K562 (cell line): ENCODE measurements around the gene BCR. TPM values are rescaled to one million over a fixed set of nuclear protein-coding genes. Genes with fewer than 3 reads are reported as not detected.

Experiments
- ATAC-seq: fragments of 200-7000 bp; cut with Tn5 transposase; 3 replicates; pipeline ENCODE4 v1.9.1; 2020; ENCODE audit warnings: moderate library complexity
- BruUV-seq: library from RNA; stranded (reverse); fragments of 400-500 nt; replicated peaks from 2 replicates; lab custom pipeline; 2021; lab: Mats Ljungman, UMichigan
- CTCF ChIA-PET: fragments of 300-600 bp; formaldehyde crosslinking; extraction: SDS; loops from one replicate; lab custom pipeline; 2021; ENCODE audit warnings: low intra/inter-chr PET ratio; lab: Yijun Ruan, JAX
- POLR2A ChIA-PET: fragments of 300-600, 350-650 bp; sonication (Branson Sonifier 250); formaldehyde crosslinking; extraction: SDS; loops from one replicate; lab custom pipeline; 2021; ENCODE audit warnings: antibody characterized with exemption, inconsistent platforms; lab: Yijun Ruan, JAX
- DNase-seq, 4 experiments: peaks; one replicate each; pipeline versions ENCODE4 v3.0.0 to v3.0.0-alpha.2; 2011 to 2018; ENCODE audit warnings: low spot score in 3 of 4, mixed read lengths in 3 of 4; ENCODE audit errors: extremely low read depth in 1 of 4
- FAIRE-seq: peaks from 2 replicates; lab custom pipeline; 2011; peaks lifted over from hg19 to GRCh38; lab: Jason Lieb, UNC
- H2AFZ ChIP-seq: 2 replicates; pipeline ENCODE4 v1.6.0; 2011; ENCODE audit warnings: low read depth, low read length, control low read depth, inconsistent platforms
- H3K27ac ChIP-seq: fragments of 200-600 bp; 3 replicates; pipeline ENCODE4 v1.8.0; 2011; ENCODE audit warnings: low read depth, mild to moderate bottlenecking, control low read depth, inconsistent platforms, low read length, moderate library complexity, mixed read lengths; ENCODE audit errors: extremely low read depth
- H3K27me3 ChIP-seq, 2 experiments: fragments of 300-600 bp in 1 of 2; 2 replicates in 1 of 2; 3 replicates in 1 of 2; pipeline versions ENCODE4 v1.6.0 to v1.8.0; 2011; ENCODE audit warnings: inconsistent platforms in 2 of 2, low read length in 2 of 2, mild to moderate bottlenecking in 1 of 2, mixed read lengths in 1 of 2, moderate library complexity in 1 of 2; ENCODE audit not compliant: control insufficient read depth in 2 of 2, insufficient read depth in 2 of 2
- H3K36me3 ChIP-seq: fragments of 300-600 bp; 3 replicates; pipeline ENCODE4 v1.8.0; 2011; ENCODE audit warnings: mild to moderate bottlenecking, low read length, inconsistent platforms; ENCODE audit not compliant: control insufficient read depth, insufficient read depth
- H3K4me1 ChIP-seq, 2 experiments: fragments of 200-600 bp in 1 of 2; replicated peaks in 1 of 2; 2 replicates in 1 of 2; 3 replicates in 1 of 2; pipeline versions ENCODE4 v1.5.1 to v1.8.0; 2011; ENCODE audit warnings: inconsistent platforms in 2 of 2, low read length in 2 of 2, mild to moderate bottlenecking in 1 of 2, mixed read lengths in 1 of 2, moderate library complexity in 1 of 2; ENCODE audit not compliant: control insufficient read depth in 2 of 2, insufficient read depth in 2 of 2
- H3K4me2 ChIP-seq: 2 replicates; pipeline ENCODE4 v1.6.1; 2011; ENCODE audit warnings: low read length, control low read depth, inconsistent platforms, mixed read lengths; ENCODE audit not compliant: insufficient read depth
- H3K4me3 ChIP-seq: fragments of 200-600 bp; sonication (generic), shearing (Covaris generic); 2 replicates; pipeline ENCODE4 v1.5.1; 2016; ENCODE audit warnings: control low read depth, inconsistent platforms
- H3K79me2 ChIP-seq: fragments of 200-600 bp; 3 replicates; pipeline ENCODE4 v1.8.0; 2011; ENCODE audit warnings: low read length, inconsistent platforms; ENCODE audit not compliant: control insufficient read depth, insufficient read depth
- H3K9ac ChIP-seq, 2 experiments: 2 replicates each; pipeline versions ENCODE4 v1.6.0 to v1.6.1; 2011; ENCODE audit warnings: low read depth in 2 of 2, low read length in 2 of 2, control low read depth in 1 of 2, inconsistent platforms in 1 of 2, mild to moderate bottlenecking in 1 of 2, mixed read lengths in 1 of 2; ENCODE audit not compliant: insufficient read depth in 1 of 2
- H3K9me1 ChIP-seq: one replicate; pipeline ENCODE4 v1.6.0; 2011; ENCODE audit warnings: inconsistent platforms, mild to moderate bottlenecking, low read length, moderate library complexity; ENCODE audit not compliant: control insufficient read depth, insufficient read depth
- H3K9me3 ChIP-seq: replicated peaks from 2 replicates; pipeline ENCODE4 v1.5.1; 2011; ENCODE audit warnings: low read depth, low read length, inconsistent platforms; ENCODE audit not compliant: control insufficient read depth, insufficient read depth
- H4K20me1 ChIP-seq: replicated peaks from 2 replicates; pipeline ENCODE4 v1.6.1; 2011; ENCODE audit warnings: low read length, inconsistent platforms, mixed read lengths; ENCODE audit not compliant: control insufficient read depth, insufficient read depth
- CHD2 ChIP-seq: IDR thresholded peaks from 2 replicates; pipeline ENCODE4 v1.6.1; 2011; ENCODE audit warnings: low read depth, low read length
- DDX20 ChIP-seq: fragments of 450-650 bp; IDR thresholded peaks from 2 replicates; pipeline ENCODE4 v1.6.1; 2016; ENCODE audit warnings: missing genetic modification characterization, low read depth, mild to moderate bottlenecking, missing compliant biosample characterization, moderate library complexity
- FOXP1 ChIP-seq: sonication (generic); formaldehyde crosslinking; IDR thresholded peaks from 2 replicates; pipeline ENCODE4 v1.8.0; 2022; ENCODE audit warnings: mild to moderate bottlenecking, missing genetic modification reagents
- GTF2F1 ChIP-seq: IDR thresholded peaks from 2 replicates; pipeline ENCODE4 v1.6.1; 2011; ENCODE audit warnings: low read depth, low read length, improper control_type of control experiment
- HCFC1 ChIP-seq: IDR thresholded peaks from 2 replicates; pipeline ENCODE4 v1.6.1; 2012; ENCODE audit warnings: low read depth, low read length, improper control_type of control experiment
- MAFK ChIP-seq: IDR thresholded peaks from 2 replicates; pipeline ENCODE4 v1.6.1; 2011; ENCODE audit warnings: low read length, improper control_type of control experiment
- NR1H2 ChIP-seq: sonication (generic); formaldehyde crosslinking; IDR thresholded peaks from 2 replicates; pipeline ENCODE4 v1.4.0; 2020; ENCODE audit warnings: mild to moderate bottlenecking, missing genetic modification reagents
- POU5F1 ChIP-seq: fragments of 150-350 bp; IDR thresholded peaks from 2 replicates; pipeline ENCODE4 v1.6.1; 2014; ENCODE audit warnings: borderline replicate concordance, low read length, low read depth, mild to moderate bottlenecking; ENCODE audit not compliant: partially characterized antibody
- RAD21 ChIP-seq, 2 experiments: fragments of 250-450 bp in 1 of 2; fragments of 450-650 bp in 1 of 2; sonication (Bioruptor Pico) in 1 of 2; formaldehyde crosslinking in 1 of 2; IDR thresholded peaks in 1 of 2; conservative IDR thresholded peaks in 1 of 2; 2 replicates each; pipeline versions ENCODE4 v1.4.0 to v1.8.0; 2020 to 2022; ENCODE audit warnings: mild to moderate bottlenecking in 2 of 2, moderate library complexity in 1 of 2
- RB1 ChIP-seq: fragments of 450-650 bp; IDR thresholded peaks from 2 replicates; pipeline ENCODE4 v1.6.1; 2017; ENCODE audit warnings: low read depth, mild to moderate bottlenecking
- SETDB1 ChIP-seq: IDR thresholded peaks from one replicate; pipeline ENCODE4 v1.6.1; 2012; ENCODE audit warnings: low read length, control low read depth, inconsistent platforms
- SIX5 ChIP-seq, 2 experiments: IDR thresholded peaks; 2 replicates each; pipeline ENCODE4 v1.6.1; 2011; ENCODE audit warnings: low read length in 2 of 2, borderline replicate concordance in 1 of 2, low read depth in 1 of 2, mild to moderate bottlenecking in 1 of 2, moderate library complexity in 1 of 2; ENCODE audit not compliant: insufficient read depth in 1 of 2
- SMAD1 ChIP-seq: fragments of 150-350 bp; IDR thresholded peaks from 2 replicates; pipeline ENCODE4 v1.6.1; 2014; ENCODE audit warnings: low read length, low read depth; ENCODE audit not compliant: partially characterized antibody
- SMAD2 ChIP-seq: fragments of 150-350 bp; IDR thresholded peaks from 2 replicates; pipeline ENCODE4 v1.6.1; 2014; ENCODE audit warnings: low read depth, mild to moderate bottlenecking, low read length
- SRSF7 ChIP-seq: fragments of 200-400 bp; formaldehyde crosslinking; optimal IDR thresholded peaks from 2 replicates; pipeline ENCODE3; 2017; ENCODE audit warnings: mild to moderate bottlenecking, low read depth, low read length
- ZC3H4 ChIP-seq: sonication (generic); formaldehyde crosslinking; IDR thresholded peaks from 2 replicates; pipeline ENCODE4 v1.9.0; 2021; ENCODE audit warnings: missing genetic modification reagents, borderline replicate concordance
- ZNF431 ChIP-seq: sonication (generic); formaldehyde crosslinking; IDR thresholded peaks from 2 replicates; pipeline ENCODE4 v1.8.0; 2022; ENCODE audit warnings: mild to moderate bottlenecking, missing genetic modification reagents
- WGBS: fragments of 100-300 bp; shearing (Covaris generic); methylation state at CpG from one replicate; pipeline ENCODE4 v1.1.6; 2016; ENCODE audit warnings: low coverage, mixed read lengths; ENCODE audit not compliant: insufficient coverage; ENCODE audit errors: missing lambda C conversion rate; 5-methylcytosine and 5-hydroxymethylcytosine counted together
- in situ Hi-C: fragments of 300-500 bp; cut with MboI; formaldehyde crosslinking; loops from 4 replicates; pipeline ENCODE4 v1.15.0; 2018; ENCODE audit warnings: inconsistent platforms, mixed read lengths
- intact Hi-C: fragments of 100-400 bp; cut with micrococcal nuclease; formaldehyde crosslinking; loops from 2 replicates; pipeline ENCODE4 v1.14.2; 2022
- polyA plus RNA-seq, 8 experiments: library from polyadenylated mRNA; depleted of rRNA in 4 of 8; stranded (reverse) in 5 of 8; unstranded in 3 of 8; fragments of >200 nt; fragmentation: Nextera tagmentation in 2 of 8; fragmentation: Illumina TruSeq in 1 of 8; extraction: Ambion mirVana in 2 of 8; extraction: Trizol in 1 of 8; gene quantifications; 2 replicates each; pipeline versions ENCODE4 v1.2.1 to v1.2.3, GENCODE V29; 2011 to 2014; ENCODE audit warnings: inconsistent platforms in 1 of 8, missing spikeins in 1 of 8
- total RNA-seq, 7 experiments: library from RNA; depleted of rRNA in 6 of 7; stranded (reverse); fragments of >200 nt in 6 of 7; fragmentation: Illumina TruSeq in 2 of 7; extraction: Trizol in 2 of 7; gene quantifications; 2 replicates each; pipeline versions ENCODE4 v1.2.1 to v1.2.3, GENCODE V29; 2011 to 2021; ENCODE audit warnings: low replicate concordance in 1 of 7
- TF ChIP-seq, protein P1 (sequence below), 3 experiments: IDR thresholded peaks in 2 of 3; conservative IDR thresholded peaks in 1 of 3; 2 replicates each; pipeline ENCODE4 v1.5.1; 2011 to 2012; ENCODE audit warnings: low read length in 3 of 3, mild to moderate bottlenecking in 3 of 3, control low read depth in 2 of 3, improper control_type of control experiment in 1 of 3, inconsistent platforms in 1 of 3, low read depth in 1 of 3, mixed read lengths in 1 of 3, moderate library complexity in 1 of 3; ENCODE audit not compliant: insufficient read depth in 2 of 3

BCR gene
- total and polyA plus RNA-seq, 9 of the 15 experiments (the other 6 are each of a cell fraction or from before 2014, with no cell fraction given), result 0.41 to 150 (median 45.6) TPM

DNA sequence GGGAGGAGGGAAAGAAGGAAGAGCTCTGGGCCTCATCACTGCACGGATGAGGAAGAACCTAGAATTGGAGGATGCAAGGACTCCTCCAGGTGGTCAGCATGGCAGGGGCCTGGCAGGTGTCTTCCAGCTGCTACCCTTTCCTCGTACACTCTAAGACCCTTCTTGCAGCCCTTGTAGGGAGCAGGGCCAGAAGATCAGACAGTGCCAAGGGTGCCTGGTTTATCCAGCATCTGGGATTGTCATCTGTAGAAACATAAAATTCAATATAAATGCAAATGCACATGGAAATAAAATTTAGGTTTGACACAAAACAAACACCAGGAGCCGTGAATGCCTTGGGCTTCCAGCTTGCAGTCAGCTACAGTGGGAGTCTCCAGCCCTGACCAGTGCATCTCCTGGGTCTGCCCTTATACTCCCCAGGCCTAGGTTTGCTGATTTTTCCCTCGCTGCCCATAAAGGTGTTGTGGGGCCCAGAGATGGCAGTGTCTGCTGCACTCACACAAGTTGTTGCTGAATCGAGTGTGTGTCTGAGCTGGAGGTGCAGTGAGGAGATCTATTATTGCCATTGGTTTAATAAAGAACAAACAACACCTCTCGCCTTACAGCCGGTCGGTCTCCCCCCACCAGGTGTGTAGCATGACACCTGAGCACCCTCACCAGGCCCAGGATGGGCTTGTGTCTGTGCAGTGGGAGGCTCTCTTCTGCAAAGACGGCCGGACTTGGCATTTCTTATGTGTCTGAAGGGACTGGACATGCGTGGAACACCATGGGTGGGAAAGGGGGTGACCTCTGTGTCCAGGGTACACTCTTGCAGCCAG lies 87.1 kb downstream of the BCR start:
- intact Hi-C loops, result no loop called here
- Histone ChIP-seq H3K36me3 (peaks cover 95% of the 10 kb centered on the region), H3K9me3 (no peaks in the 10 kb centered on the region), H3K79me2 (no peaks in the 10 kb centered on the region), H3K4me2 (no peak overlapping the region), H3K27ac (no peak overlapping the region), H3K27me3 (no peaks in the 10 kb centered on the region), H3K9ac (peak overlapping the region in 1 of 2 experiments; percentile 53; a peak in 1 of 4 replicates), H3K4me1 (peaks cover 4 to 43% of the 10 kb centered on the region in 2 experiments; a peak in 4 of 5 replicates), H3K4me3 (no peak overlapping the region), H3K9me1 (peaks cover 21% of the 10 kb centered on the region), H4K20me1 (peaks cover 64% of the 10 kb centered on the region), H2AFZ (no peak overlapping the region)
- CTCF ChIA-PET, result interaction anchor here (0.6 to 1.8 kb wide), 2 partner anchors 24 to 89 kb away, joined by 3 to 10 read pairs; no protein-coding TSS in a partner anchor
- POLR2A ChIA-PET, result interaction anchor here (0.5 to 14.2 kb wide), 20 partner anchors 8 to 1136 kb away, joined by 3 to 237 read pairs (median 5); partner anchors contain the start of gene BCR
- in situ Hi-C loops, result no loop called here
- ATAC-seq, result no peak
- no TSS peak for BruUV-seq
- TF ChIP-seq FOXP1 (CRISPR knock-in tag), result no peak
- no peak for TF ChIP-seq SRSF7
- peak; percentile 13 for TF ChIP-seq POU5F1
- TF ChIP-seq NR1H2, result no peak
- TF ChIP-seq ZC3H4 (CRISPR knock-in tag), result no peak
- TF ChIP-seq SETDB1, result no peak
- TF ChIP-seq MAFK, result peak; percentile 1; the same call in 1 of the 2 replicates
- TF ChIP-seq SMAD1, result peak; percentile 27
- TF ChIP-seq SMAD2, result 0 out of 2 replicates have a peak, but pooled peaks have one; percentile 13
- no peak for TF ChIP-seq ZNF431 (CRISPR knock-in tag)
- peak; percentile 58 for TF ChIP-seq RB1
- 0 out of 2 replicates have a peak, but pooled peaks have one; percentile 16 for TF ChIP-seq CHD2
- no peak for TF ChIP-seq SIX5 (IDR thresholded peaks at IDR 0.05; ENCODE audit: borderline replicate concordance in 1 of 2, insufficient read depth in 1 of 2, low read depth in 1 of 2, low read length in 2 of 2)
- TF ChIP-seq RAD21 (CRISPR knock-in tag; conservative IDR thresholded peaks at IDR 0.05 in 1 of 2, IDR thresholded peaks at IDR 0.05 in 1 of 2), result peak in 1 of 2 experiments; percentile 35; a peak in 2 of 4 replicates
- TF ChIP-seq GTF2F1, result 0 out of 2 replicates have a peak, but pooled peaks have one; percentile 18
- TF ChIP-seq HCFC1, result 0 out of 2 replicates have a peak, but pooled peaks have one; percentile 7
- TF ChIP-seq DDX20 (tag), result no peak
- TF ChIP-seq, protein P1, sequence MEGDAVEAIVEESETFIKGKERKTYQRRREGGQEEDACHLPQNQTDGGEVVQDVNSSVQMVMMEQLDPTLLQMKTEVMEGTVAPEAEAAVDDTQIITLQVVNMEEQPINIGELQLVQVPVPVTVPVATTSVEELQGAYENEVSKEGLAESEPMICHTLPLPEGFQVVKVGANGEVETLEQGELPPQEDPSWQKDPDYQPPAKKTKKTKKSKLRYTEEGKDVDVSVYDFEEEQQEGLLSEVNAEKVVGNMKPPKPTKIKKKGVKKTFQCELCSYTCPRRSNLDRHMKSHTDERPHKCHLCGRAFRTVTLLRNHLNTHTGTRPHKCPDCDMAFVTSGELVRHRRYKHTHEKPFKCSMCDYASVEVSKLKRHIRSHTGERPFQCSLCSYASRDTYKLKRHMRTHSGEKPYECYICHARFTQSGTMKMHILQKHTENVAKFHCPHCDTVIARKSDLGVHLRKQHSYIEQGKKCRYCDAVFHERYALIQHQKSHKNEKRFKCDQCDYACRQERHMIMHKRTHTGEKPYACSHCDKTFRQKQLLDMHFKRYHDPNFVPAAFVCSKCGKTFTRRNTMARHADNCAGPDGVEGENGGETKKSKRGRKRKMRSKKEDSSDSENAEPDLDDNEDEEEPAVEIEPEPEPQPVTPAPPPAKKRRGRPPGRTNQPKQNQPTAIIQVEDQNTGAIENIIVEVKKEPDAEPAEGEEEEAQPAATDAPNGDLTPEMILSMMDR (IDR thresholded peaks at IDR 0.05 in 2 of 3, conservative IDR thresholded peaks at IDR 0.05 in 1 of 3; ENCODE audit: insufficient read depth in 2 of 3, low read depth in 1 of 3, low read length in 3 of 3), result peak in 1 of 3 experiments; percentile 33; a peak in 1 of 6 replicates
- WGBS, result 76% methylated on average over 11 of the region's 11 CpGs
- FAIRE-seq, result no peak
- peak in 3 of 4 experiments; percentile 57 to 64 (median 64) for DNase-seq
